Astrocyte (in vitro differentiated cells and primary cell): ENCODE results near the gene FADS6. TPM values are rescaled to one million over a fixed set of nuclear protein-coding genes. Genes with fewer than 3 reads are reported as not detected.

ENCODE experiments used
- DNase-seq: peaks from one replicate; pipeline ENCODE4 v3.0.0-alpha.2; 2010; ENCODE audit warnings: low read depth
- FAIRE-seq: peaks from 2 replicates; lab custom pipeline; 2011; peaks lifted over from hg19 to GRCh38; lab: Jason Lieb, UNC
- H2AFZ ChIP-seq: 2 replicates; pipeline ENCODE4 v1.6.0; 2012; ENCODE audit warnings: low read depth, low read length, inconsistent platforms
- H3K27ac ChIP-seq: 2 replicates; pipeline ENCODE4 v1.5.1; 2011; ENCODE audit warnings: low read depth, low read length, inconsistent platforms
- H3K27me3 ChIP-seq: 2 replicates; pipeline ENCODE4 v1.6.0; 2011; ENCODE audit warnings: low read length, inconsistent platforms; ENCODE audit not compliant: insufficient read depth
- H3K36me3 ChIP-seq: 2 replicates; pipeline ENCODE4 v1.5.1; 2011; ENCODE audit warnings: low read length, inconsistent platforms; ENCODE audit not compliant: insufficient read depth
- H3K4me1 ChIP-seq: 2 replicates; pipeline ENCODE4 v1.5.1; 2011; ENCODE audit warnings: low read length, inconsistent platforms; ENCODE audit not compliant: insufficient read depth
- H3K4me2 ChIP-seq: 2 replicates; pipeline ENCODE4 v1.6.0; 2012; ENCODE audit warnings: low read length, inconsistent platforms
- H3K4me3 ChIP-seq: 2 replicates; pipeline ENCODE4 v1.5.1; 2011; ENCODE audit warnings: low read depth, mild to moderate bottlenecking, low read length, inconsistent platforms; ENCODE audit not compliant: insufficient read depth
- H3K79me2 ChIP-seq: 2 replicates; pipeline ENCODE4 v1.6.0; 2012; ENCODE audit warnings: mild to moderate bottlenecking, low read length, inconsistent platforms; ENCODE audit not compliant: insufficient read depth
- H3K9ac ChIP-seq: 2 replicates; pipeline ENCODE4 v1.6.0; 2012; ENCODE audit warnings: mild to moderate bottlenecking, low read length, inconsistent platforms
- H3K9me3 ChIP-seq: 2 replicates; pipeline ENCODE4 v1.5.1; 2012; ENCODE audit warnings: low read depth, mild to moderate bottlenecking, low read length, inconsistent platforms; ENCODE audit not compliant: insufficient read depth
- H4K20me1 ChIP-seq: 2 replicates; pipeline ENCODE4 v1.6.0; 2012; ENCODE audit warnings: low read length, inconsistent platforms; ENCODE audit not compliant: insufficient read depth
- H3K27ac Mint-ChIP-seq: one replicate; pipeline ENCODE4 v1.8.0; 2021; ENCODE audit warnings: mild to moderate bottlenecking, mixed read lengths; ENCODE audit not compliant: unreplicated experiment
- H3K27me3 Mint-ChIP-seq: one replicate; pipeline ENCODE4 v1.8.0; 2021; ENCODE audit warnings: low read depth, mixed read lengths; ENCODE audit not compliant: unreplicated experiment
- H3K36me3 Mint-ChIP-seq: one replicate; pipeline ENCODE4 v1.8.0; 2021; ENCODE audit warnings: low read depth, mixed read lengths; ENCODE audit not compliant: unreplicated experiment
- H3K4me1 Mint-ChIP-seq: one replicate; pipeline ENCODE4 v1.8.0; 2021; ENCODE audit warnings: low read depth, mixed read lengths; ENCODE audit not compliant: unreplicated experiment
- H3K4me3 Mint-ChIP-seq: one replicate; pipeline ENCODE4 v1.8.0; 2021; ENCODE audit warnings: mild to moderate bottlenecking, moderate library complexity, mixed read lengths; ENCODE audit not compliant: unreplicated experiment
- H3K9me3 Mint-ChIP-seq: one replicate; pipeline ENCODE4 v1.8.0; 2021; ENCODE audit warnings: mild to moderate bottlenecking, mixed read lengths; ENCODE audit not compliant: unreplicated experiment
- EZH2 ChIP-seq: IDR thresholded peaks from 2 replicates; pipeline ENCODE4 v1.6.1; 2012; ENCODE audit warnings: mild to moderate bottlenecking, low read length, inconsistent platforms; ENCODE audit not compliant: insufficient read depth
- total RNA-seq: library from RNA; stranded (reverse); gene quantifications from 2 replicates; pipeline ENCODE4 v1.2.1, GENCODE V29; 2021
- TF ChIP-seq, protein P1 (sequence below): IDR thresholded peaks from 2 replicates; pipeline ENCODE4 v1.5.1; 2011; ENCODE audit warnings: low read depth, mild to moderate bottlenecking, inconsistent platforms, low read length, moderate library complexity; ENCODE audit not compliant: insufficient read depth

FADS6 gene
- total RNA-seq, 1 donor from 2014 or later, result not detected

DNA sequence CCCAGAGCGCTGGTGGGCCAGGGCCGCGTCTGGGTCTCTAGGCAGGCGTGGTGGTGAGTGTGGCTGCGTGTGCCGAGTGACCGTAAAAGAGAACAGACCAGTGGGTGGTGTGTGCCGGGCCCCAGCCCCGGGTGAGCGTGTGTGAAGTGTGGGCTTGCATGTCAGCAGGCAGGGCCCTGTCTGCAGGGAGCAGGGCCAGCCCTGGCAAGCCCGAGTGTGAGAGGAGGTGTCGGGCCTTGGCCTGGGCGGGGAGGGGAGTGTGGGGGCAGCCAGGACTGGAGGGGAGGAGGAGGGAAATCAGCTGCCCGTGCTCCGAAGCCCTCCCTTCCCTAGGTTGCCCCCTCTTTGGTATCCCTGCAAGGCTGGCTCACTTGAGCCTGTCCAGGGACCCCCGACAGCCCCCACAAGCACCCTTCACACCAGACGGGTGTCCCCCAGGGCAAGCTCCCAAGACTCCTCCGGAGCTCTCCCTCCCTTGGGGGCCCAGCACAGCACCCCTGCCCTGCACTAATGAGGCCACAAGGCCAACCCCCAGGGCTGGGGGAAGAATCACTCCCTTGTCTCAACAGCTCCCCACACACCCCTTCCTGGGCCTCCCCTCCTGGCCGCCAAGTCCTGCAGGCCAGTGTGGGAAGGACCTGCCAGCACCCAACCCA lies 27.7 kb upstream of the FADS6 start:
- H3K27me3 Mint-ChIP-seq, result peaks cover 47% of the 10 kb centered on the region
- no peak for FAIRE-seq
- Histone ChIP-seq H3K79me2 (no peaks in the 10 kb centered on the region), H3K4me3 (no peak overlapping the region), H3K9ac (no peak overlapping the region), H3K27ac (no peak overlapping the region), H3K27me3 (peaks cover 42% of the 10 kb centered on the region), H2AFZ (no peak overlapping the region), H4K20me1 (no peaks in the 10 kb centered on the region), H3K4me2 (no peak overlapping the region), H3K9me3 (no peaks in the 10 kb centered on the region), H3K36me3 (no peaks in the 10 kb centered on the region), H3K4me1 (no peaks in the 10 kb centered on the region)
- peaks cover 5% of the 10 kb centered on the region for H3K9me3 Mint-ChIP-seq
- no peaks in the 10 kb centered on the region for H3K36me3 Mint-ChIP-seq
- no peaks in the 10 kb centered on the region for H3K4me1 Mint-ChIP-seq
- no peak for DNase-seq
- no peak overlapping the region for H3K27ac Mint-ChIP-seq
- no peak for TF ChIP-seq EZH2
- TF ChIP-seq, protein P1, sequence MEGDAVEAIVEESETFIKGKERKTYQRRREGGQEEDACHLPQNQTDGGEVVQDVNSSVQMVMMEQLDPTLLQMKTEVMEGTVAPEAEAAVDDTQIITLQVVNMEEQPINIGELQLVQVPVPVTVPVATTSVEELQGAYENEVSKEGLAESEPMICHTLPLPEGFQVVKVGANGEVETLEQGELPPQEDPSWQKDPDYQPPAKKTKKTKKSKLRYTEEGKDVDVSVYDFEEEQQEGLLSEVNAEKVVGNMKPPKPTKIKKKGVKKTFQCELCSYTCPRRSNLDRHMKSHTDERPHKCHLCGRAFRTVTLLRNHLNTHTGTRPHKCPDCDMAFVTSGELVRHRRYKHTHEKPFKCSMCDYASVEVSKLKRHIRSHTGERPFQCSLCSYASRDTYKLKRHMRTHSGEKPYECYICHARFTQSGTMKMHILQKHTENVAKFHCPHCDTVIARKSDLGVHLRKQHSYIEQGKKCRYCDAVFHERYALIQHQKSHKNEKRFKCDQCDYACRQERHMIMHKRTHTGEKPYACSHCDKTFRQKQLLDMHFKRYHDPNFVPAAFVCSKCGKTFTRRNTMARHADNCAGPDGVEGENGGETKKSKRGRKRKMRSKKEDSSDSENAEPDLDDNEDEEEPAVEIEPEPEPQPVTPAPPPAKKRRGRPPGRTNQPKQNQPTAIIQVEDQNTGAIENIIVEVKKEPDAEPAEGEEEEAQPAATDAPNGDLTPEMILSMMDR, result no peak
- no peak overlapping the region for H3K4me3 Mint-ChIP-seq

DNA sequence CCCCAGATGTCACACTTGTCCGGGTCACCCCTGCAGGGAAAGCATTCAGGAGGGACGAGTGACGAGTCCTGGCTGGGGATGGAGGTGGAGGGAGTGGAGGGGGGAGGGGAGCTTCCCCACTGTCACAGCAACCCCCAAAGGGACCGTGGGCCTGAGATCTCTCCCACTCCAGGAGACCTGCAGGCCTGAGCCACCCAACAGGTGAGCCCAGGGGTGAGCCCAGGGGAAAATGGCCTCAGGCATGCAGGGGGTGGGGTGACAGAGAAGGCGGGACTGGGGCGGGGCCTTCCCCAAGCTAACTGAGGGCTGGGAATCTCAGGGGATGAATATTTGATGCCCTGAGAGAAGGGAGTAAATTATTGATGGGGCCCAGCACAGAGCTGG lies 27.2 kb upstream of the FADS6 start:
- Mint-ChIP-seq H3K27ac (no peak overlapping the region), H3K36me3 (no peaks in the 10 kb centered on the region), H3K4me1 (no peaks in the 10 kb centered on the region), H3K9me3 (peaks cover 3% of the 10 kb centered on the region), H3K27me3 (peaks cover 44% of the 10 kb centered on the region), H3K4me3 (no peak overlapping the region)
- TF ChIP-seq EZH2, result no peak
- TF ChIP-seq, protein P1, result no peak
- H3K36me3 ChIP-seq, result no peaks in the 10 kb centered on the region
- DNase-seq, result no peak
- H2AFZ ChIP-seq, result no peak overlapping the region
- peaks cover 37% of the 10 kb centered on the region for H3K27me3 ChIP-seq
- no peaks in the 10 kb centered on the region for H3K9me3 ChIP-seq
- no peak overlapping the region for H3K4me3 ChIP-seq
- H3K27ac ChIP-seq, result no peak overlapping the region
- H3K4me2 ChIP-seq, result no peak overlapping the region
- H4K20me1 ChIP-seq, result no peaks in the 10 kb centered on the region
- H3K4me1 ChIP-seq, result no peaks in the 10 kb centered on the region
- no peak for FAIRE-seq
- no peaks in the 10 kb centered on the region for H3K79me2 ChIP-seq
- H3K9ac ChIP-seq, result no peak overlapping the region

DNA sequence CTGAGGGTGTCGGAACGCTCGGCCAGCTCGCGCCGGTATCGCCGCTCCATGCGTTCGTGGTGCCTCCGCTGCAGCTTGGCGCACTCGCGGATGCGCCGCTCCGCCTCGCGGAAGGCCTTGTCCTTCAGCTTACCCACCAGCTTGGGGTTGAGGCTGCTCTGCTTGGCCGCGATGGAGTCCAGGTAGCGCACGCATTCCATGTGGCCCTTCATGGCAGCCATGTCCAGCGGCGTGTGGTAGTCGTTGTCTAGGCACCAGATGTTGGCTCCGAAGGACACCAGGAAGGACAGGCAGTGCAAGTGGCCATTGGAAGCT lies 26.8 kb upstream of the FADS6 start:
- peaks cover 33% of the 10 kb centered on the region for H3K27me3 ChIP-seq
- Mint-ChIP-seq H3K9me3 (peaks cover 1% of the 10 kb centered on the region), H3K4me1 (no peaks in the 10 kb centered on the region), H3K36me3 (no peaks in the 10 kb centered on the region), H3K4me3 (no peak overlapping the region), H3K27me3 (peaks cover 41% of the 10 kb centered on the region), H3K27ac (no peak overlapping the region)
- H3K4me1 ChIP-seq, result no peaks in the 10 kb centered on the region
- DNase-seq (no peak), FAIRE-seq (no peak)
- H3K9me3 ChIP-seq, result no peaks in the 10 kb centered on the region
- H3K4me3 ChIP-seq, result no peak overlapping the region
- H4K20me1 ChIP-seq, result no peaks in the 10 kb centered on the region
- H2AFZ ChIP-seq, result no peak overlapping the region
- H3K79me2 ChIP-seq, result no peaks in the 10 kb centered on the region
- H3K27ac ChIP-seq, result no peak overlapping the region
- no peaks in the 10 kb centered on the region for H3K36me3 ChIP-seq
- H3K9ac ChIP-seq, result no peak overlapping the region
- TF ChIP-seq EZH2, result no peak
- TF ChIP-seq, protein P1, result no peak
- no peak overlapping the region for H3K4me2 ChIP-seq
